RWPE1 (cell line): ENCODE measurements around the gene FADS2.

ENCODE experiments used
- CTCF ChIA-PET: fragments of 350-600 bp; sonication (Branson Sonifier 250); formaldehyde crosslinking; extraction: SDS; loops from one replicate; lab custom pipeline; 2021; lab: Yijun Ruan, JAX
- POLR2A ChIA-PET: fragments of 400-600 bp; formaldehyde crosslinking; extraction: SDS; loops from one replicate; lab custom pipeline; 2020; ENCODE audit warnings: antibody characterized with exemption; ENCODE audit not compliant: low non-redundant PET; lab: Yijun Ruan, JAX
- DNase-seq: peaks from one replicate; pipeline ENCODE4 v3.0.0; 2012; ENCODE audit warnings: low spot score
- H3K27ac ChIP-seq: fragments of 450-650 bp; 2 replicates; pipeline ENCODE4 v1.5.1; 2017
- TF ChIP-seq, protein P1 (sequence below): fragments of 450-650 bp; conservative IDR thresholded peaks from 2 replicates; pipeline ENCODE4 v1.5.1; 2017; ENCODE audit warnings: low read depth, mild to moderate bottlenecking

The FADS2 gene

DNA sequence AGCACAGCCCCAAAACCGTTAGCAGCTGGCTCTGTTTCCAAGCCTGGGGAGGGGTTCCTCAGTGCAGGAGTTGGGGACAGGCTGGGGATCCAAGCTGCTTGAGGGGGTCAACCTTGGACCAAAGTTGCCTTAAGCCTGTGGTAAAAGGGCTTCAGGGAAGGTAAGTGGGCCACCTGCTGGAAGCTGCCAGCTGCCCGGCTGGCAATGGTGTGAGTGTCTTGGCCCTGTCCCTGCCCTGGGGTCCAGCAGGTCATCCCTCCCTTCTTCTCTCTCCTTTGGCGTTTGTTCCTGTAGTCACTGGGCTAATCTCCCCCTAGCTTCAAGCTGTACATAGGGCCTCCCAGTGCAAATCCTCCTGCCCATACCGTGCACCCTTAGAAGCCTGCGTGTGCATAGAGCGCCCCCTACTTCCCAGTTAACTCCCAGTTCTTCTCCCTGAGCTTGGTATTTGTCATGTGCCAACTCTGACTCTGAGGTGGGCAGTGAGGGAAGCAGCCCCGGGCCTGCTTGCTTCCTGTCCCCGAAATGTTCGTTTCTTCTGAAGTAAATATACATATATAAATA, 40.1 kb upstream of the FADS2 start:
- ChIA-PET CTCF (interaction anchor here (0.6 to 1.1 kb wide), 3 partner anchors 34 to 159 kb away, joined by 3 to 4 read pairs (median 3); no protein-coding TSS in a partner anchor), POLR2A (no interaction called here)
- TF ChIP-seq, protein P1, sequence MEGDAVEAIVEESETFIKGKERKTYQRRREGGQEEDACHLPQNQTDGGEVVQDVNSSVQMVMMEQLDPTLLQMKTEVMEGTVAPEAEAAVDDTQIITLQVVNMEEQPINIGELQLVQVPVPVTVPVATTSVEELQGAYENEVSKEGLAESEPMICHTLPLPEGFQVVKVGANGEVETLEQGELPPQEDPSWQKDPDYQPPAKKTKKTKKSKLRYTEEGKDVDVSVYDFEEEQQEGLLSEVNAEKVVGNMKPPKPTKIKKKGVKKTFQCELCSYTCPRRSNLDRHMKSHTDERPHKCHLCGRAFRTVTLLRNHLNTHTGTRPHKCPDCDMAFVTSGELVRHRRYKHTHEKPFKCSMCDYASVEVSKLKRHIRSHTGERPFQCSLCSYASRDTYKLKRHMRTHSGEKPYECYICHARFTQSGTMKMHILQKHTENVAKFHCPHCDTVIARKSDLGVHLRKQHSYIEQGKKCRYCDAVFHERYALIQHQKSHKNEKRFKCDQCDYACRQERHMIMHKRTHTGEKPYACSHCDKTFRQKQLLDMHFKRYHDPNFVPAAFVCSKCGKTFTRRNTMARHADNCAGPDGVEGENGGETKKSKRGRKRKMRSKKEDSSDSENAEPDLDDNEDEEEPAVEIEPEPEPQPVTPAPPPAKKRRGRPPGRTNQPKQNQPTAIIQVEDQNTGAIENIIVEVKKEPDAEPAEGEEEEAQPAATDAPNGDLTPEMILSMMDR: 0 out of 2 replicates have a peak, but pooled peaks have one; percentile 12
- 0 out of 2 replicates have a peak overlapping the region, but pooled peaks have one; percentile 36 for H3K27ac ChIP-seq
- no peak for DNase-seq

DNA sequence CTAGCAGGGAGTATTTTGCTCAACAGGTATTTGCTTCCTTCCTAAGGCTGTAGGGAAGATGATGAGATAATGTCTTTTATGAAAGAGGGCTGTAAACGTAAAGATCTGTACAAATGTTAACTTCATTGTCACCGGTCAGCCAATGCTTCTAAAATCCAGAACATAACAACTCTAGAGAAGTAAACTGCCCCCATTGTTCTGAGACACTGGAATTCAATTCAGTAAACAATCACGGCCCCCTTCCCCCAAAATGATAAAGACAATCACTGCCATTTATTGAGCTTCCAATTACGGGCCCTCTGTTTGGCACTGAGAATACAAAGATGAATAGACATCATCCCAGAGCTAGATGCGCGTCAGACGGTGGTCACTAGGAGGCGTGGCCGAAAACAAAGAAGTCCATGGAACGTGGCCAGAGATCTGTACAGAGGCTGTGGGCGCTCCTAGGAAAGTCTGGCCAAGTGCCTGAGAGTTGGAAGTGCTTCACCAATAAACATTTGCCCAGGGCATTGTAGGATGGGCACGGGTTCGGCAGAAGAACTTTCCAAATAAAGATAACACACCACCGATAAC, 36.3 kb upstream of the FADS2 start:
- CTCF ChIA-PET: interaction anchor here (0.6 to 0.7 kb wide), 2 partner anchors 258 to 290 kb away, joined by 3 to 6 read pairs; no protein-coding TSS in a partner anchor
- peak overlapping the region; percentile 89 for H3K27ac ChIP-seq
- peak; percentile 71 for DNase-seq
- POLR2A ChIA-PET: interaction anchor here (1.1 kb wide), 1 partner anchor 24 kb away, joined by 4 read pairs; no protein-coding TSS in a partner anchor
- TF ChIP-seq, protein P1: no peak

DNA sequence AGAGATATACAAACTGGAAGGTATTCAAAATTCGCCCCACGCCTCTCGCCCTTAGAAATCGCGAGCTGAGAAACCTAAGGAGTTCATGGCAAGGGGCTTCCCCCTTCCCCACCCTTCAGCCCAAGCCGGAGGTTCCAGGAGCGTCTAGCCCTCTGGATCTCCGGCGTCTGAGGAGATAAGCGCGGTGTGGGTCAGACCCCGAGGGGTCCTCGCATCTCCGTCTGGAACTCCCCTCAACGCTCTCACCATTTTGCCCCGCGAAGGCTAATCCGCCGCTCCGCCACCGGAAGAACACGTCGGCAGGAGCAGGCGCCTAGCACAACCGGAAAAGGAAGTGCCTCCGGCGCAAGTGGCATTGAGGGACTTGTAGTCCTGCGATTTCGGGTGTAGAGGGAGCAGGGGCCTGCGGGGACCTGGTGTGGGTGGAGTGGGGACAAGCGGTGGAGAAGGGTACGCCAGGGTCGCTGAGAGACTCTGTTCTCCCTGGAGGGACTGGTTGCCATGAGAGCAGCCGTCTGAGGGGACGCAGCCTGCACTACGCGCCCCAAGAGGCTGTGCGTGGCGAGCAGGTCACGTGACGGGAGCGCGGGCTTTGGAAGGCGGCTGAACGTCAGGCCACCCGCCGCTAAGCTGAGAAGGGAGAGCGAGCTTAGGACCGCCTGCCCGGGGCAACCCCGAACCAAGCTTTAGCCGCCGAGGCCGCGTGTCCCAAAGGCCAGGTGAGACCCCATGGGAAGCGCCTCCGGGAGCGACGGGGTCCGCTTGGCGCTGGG, 35.6 kb upstream of the FADS2 start, which contains the start of the genes FEN1 and TMEM258:
Gene FEN1, plus strand, starts transcription at position 602 of the 773 bp plus-strand sequence. CDS start 2,451 bp downstream, outside the sequence.
Gene TMEM258, minus strand, starts transcription at position 290 of the 773 bp plus-strand sequence. Its CDS starts 41 bp downstream, at position 249.
- DNase-seq: peak; percentile 89
- POLR2A ChIA-PET: interaction anchor here (0.6 to 1.1 kb wide), 2 partner anchors 23 to 302 kb away, joined by 3 to 4 read pairs; no protein-coding TSS in a partner anchor
- CTCF ChIA-PET: interaction anchor here (0.6 to 1.8 kb wide), 5 partner anchors 13 to 315 kb away, joined by 3 to 6 read pairs (median 4); no protein-coding TSS in a partner anchor
- TF ChIP-seq, protein P1: no peak
- H3K27ac ChIP-seq: peak within 1 kb of the TSS; percentile 89

GRCh38 chr11:61793083-61793828, 34.8 kb upstream of the FADS2 start:
- ChIA-PET POLR2A (interaction anchor here (0.6 kb wide), 1 partner anchor 301 kb away, joined by 3 read pairs; no protein-coding TSS in a partner anchor), CTCF (interaction anchor here (0.7 to 1.8 kb wide), 3 partner anchors 12 to 315 kb away, joined by 3 to 5 read pairs (median 4); no protein-coding TSS in a partner anchor)
- no peak for DNase-seq
- H3K27ac ChIP-seq: peak overlapping the region; percentile 89
- TF ChIP-seq, protein P1: no peak

- peak overlapping the region; percentile 29; the same call in 1 of the 2 replicates for H3K27ac ChIP-seq
- POLR2A ChIA-PET: no interaction called here
Observed at GRCh38 chr11:61793829-61794204, 34.3 kb upstream of the FADS2 start.

More at GRCh38 chr11:61793829-61794204, 34.3 kb upstream of the FADS2 start:
- DNase-seq: no peak
- CTCF ChIA-PET: interaction anchor here (1.4 to 1.8 kb wide), 2 partner anchors 77 to 314 kb away, joined by 4 to 5 read pairs; no protein-coding TSS in a partner anchor
- TF ChIP-seq, protein P1: no peak
